ENCODE measurements around the gene PCNX3. TPM values are rescaled to one million over a fixed set of nuclear protein-coding genes. Genes with fewer than 3 reads are reported as not detected.
"Not testable (repeated sequence)": the region's sequence is repeated elsewhere in the genome, so short reads cannot be mapped to it uniquely, and the experiment has no call there.

PCNX3 gene
- polyA plus RNA-seq, 4 donors: 24.5 to 38.7 (median 26.3) TPM

DNA sequence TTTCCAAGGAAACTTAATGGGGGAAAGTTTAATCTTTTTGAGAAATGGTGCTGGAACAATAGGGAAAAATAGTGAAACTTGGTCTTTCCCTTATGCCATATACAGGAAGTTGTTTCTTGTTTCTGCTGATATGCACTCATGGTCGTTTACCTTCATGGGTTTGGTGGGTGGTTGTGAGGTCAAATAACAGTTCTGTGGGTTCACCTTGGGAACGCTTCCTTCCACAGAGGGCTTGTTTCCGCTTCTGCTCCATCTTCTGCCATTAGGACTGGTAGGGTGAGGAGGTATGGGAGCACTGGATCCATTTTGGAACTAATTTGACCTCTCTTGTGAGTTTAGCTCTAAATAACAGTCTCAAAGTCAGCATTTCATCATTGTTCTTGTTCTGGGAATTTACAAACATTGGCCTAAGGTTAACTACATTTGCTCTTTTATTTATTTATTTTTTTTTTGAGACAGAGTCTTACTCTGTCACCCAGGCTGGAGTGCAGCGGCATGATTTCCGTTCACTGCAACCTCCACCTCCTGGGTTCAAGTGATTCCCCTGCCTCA is 64.7 kb downstream of the PCNX3 start:
- no peak for DNase-seq (ENCODE audit: low read depth in 4 of 4, low spot score in 3 of 4)

GRCh38 chr11:65683480-65683879 is 67.9 kb downstream of the PCNX3 start:
- not testable (repeated sequence) for DNase-seq (ENCODE audit: low read depth in 4 of 4, low spot score in 3 of 4)

DNA sequence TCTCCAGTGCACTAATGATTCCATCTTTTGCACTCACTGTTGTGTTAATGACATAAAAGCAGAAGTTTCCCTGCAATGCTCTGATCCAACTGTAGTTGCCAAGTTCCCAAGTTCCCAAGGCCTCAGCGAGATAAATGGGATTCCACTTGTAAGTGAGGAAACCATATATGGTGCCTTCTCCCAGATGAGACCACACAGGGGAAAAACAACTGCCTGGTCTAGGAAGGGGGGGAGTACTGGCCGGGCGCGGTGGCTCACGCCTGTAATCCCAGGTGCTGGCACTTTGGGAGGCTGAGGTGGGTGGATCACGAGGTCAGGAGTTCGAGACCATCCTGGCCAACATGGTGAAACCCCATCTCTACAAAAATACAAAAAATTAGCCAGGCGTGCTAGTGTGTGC is 70.4 kb downstream of the PCNX3 start:
- no peak for DNase-seq (ENCODE audit: low read depth in 4 of 4, low spot score in 3 of 4)

Other genes starting within 250 kb of the PCNX3 start
- gene SLC25A45, start 233.1 kb upstream of the PCNX3 start, polyA plus RNA-seq (ENCODE audit: insufficient read length in 4 of 4): 1 to 10 TPM; 5.4 to 7.2 (median 6.0) TPM
- gene FRMD8, start 229.1 kb upstream of the PCNX3 start, polyA plus RNA-seq (ENCODE audit: insufficient read length in 4 of 4): 10 to 100 TPM; 17.4 to 25.0 (median 18.7) TPM
- gene NEAT1, start 193.0 kb upstream of the PCNX3 start, polyA plus RNA-seq (ENCODE audit: insufficient read length in 4 of 4): 100 to 1,000 TPM; 141 to 286 (median 189) TPM
- 100 to 1,000 TPM; 386 to 707 (median 624) TPM for gene MALAT1, start 116.7 kb upstream of the PCNX3 start, polyA plus RNA-seq (ENCODE audit: insufficient read length in 4 of 4)
- 10 to 100 TPM; 59.9 to 79.9 (median 65.2) TPM for gene SCYL1, start 90.7 kb upstream of the PCNX3 start, polyA plus RNA-seq (ENCODE audit: insufficient read length in 4 of 4)
- 100 to 1,000 TPM in 3 of 4 donors, 10 to 100 TPM in 1; 96.6 to 137 (median 122) TPM for gene LTBP3, start 57.4 kb upstream of the PCNX3 start, polyA plus RNA-seq (ENCODE audit: insufficient read length in 4 of 4)
- gene ZNRD2, start 45.3 kb upstream of the PCNX3 start, polyA plus RNA-seq (ENCODE audit: insufficient read length in 4 of 4): 10 to 100 TPM; 53.3 to 69.1 (median 55.6) TPM
- gene FAM89B, start 43.2 kb upstream of the PCNX3 start, polyA plus RNA-seq (ENCODE audit: insufficient read length in 4 of 4): 10 to 100 TPM; 20.6 to 31.9 (median 25.2) TPM
- gene EHBP1L1, start 39.7 kb upstream of the PCNX3 start, polyA plus RNA-seq (ENCODE audit: insufficient read length in 4 of 4): 10 to 100 TPM; 11.5 to 14.2 (median 12.8) TPM
- gene KCNK7, start 20.0 kb upstream of the PCNX3 start, polyA plus RNA-seq (ENCODE audit: insufficient read length in 4 of 4): under 1 TPM in 3 of 4 donors, not detected in 1; 0.12 to 0.61 (median 0.26) TPM
- gene MAP3K11, start 1.6 kb upstream of the PCNX3 start, polyA plus RNA-seq (ENCODE audit: insufficient read length in 4 of 4): 10 to 100 TPM; 38.0 to 51.8 (median 41.0) TPM
- gene SIPA1, start 22.3 kb downstream of the PCNX3 start, polyA plus RNA-seq (ENCODE audit: insufficient read length in 4 of 4): 10 to 100 TPM; 26.9 to 40.3 (median 30.2) TPM
- gene RELA, start 47.1 kb downstream of the PCNX3 start, polyA plus RNA-seq (ENCODE audit: insufficient read length in 4 of 4): 10 to 100 TPM; 50.3 to 59.1 (median 54.5) TPM
- gene KAT5, start 96.5 kb downstream of the PCNX3 start, polyA plus RNA-seq (ENCODE audit: insufficient read length in 4 of 4): 10 to 100 TPM; 68.9 to 74.1 (median 71.6) TPM
- gene RNASEH2C, start 105.0 kb downstream of the PCNX3 start, polyA plus RNA-seq (ENCODE audit: insufficient read length in 4 of 4): 10 to 100 TPM; 34.0 to 52.9 (median 40.1) TPM
- 1 to 10 TPM; 6.0 to 9.5 (median 6.4) TPM for gene AP5B1, start 165.2 kb downstream of the PCNX3 start, polyA plus RNA-seq (ENCODE audit: insufficient read length in 4 of 4)
- gene OVOL1, start 171.3 kb downstream of the PCNX3 start, polyA plus RNA-seq (ENCODE audit: insufficient read length in 4 of 4): 10 to 100 TPM; 11.1 to 13.7 (median 12.2) TPM
- 1 to 10 TPM; 1.4 to 3.5 (median 2.6) TPM for gene SNX32, start 218.2 kb downstream of the PCNX3 start, polyA plus RNA-seq (ENCODE audit: insufficient read length in 4 of 4)
- gene CFL1, start 242.4 kb downstream of the PCNX3 start, polyA plus RNA-seq (ENCODE audit: insufficient read length in 4 of 4): 100 to 1,000 TPM; 733 to 795 (median 777) TPM
- gene MUS81, start 244.7 kb downstream of the PCNX3 start, polyA plus RNA-seq (ENCODE audit: insufficient read length in 4 of 4): 10 to 100 TPM; 46.6 to 56.8 (median 49.3) TPM

Data from right renal pelvis (tissue), 4 donors.